ENCODE data around the gene STOX1.
"Not testable (repeated sequence)": the region's sequence is repeated elsewhere in the genome, so short reads cannot be mapped to it uniquely, and the experiment has no call there.

The STOX1 gene

GRCh38 chr10:68879628-68880027 lies 52.3 kb downstream of the STOX1 start:
- DNase-seq (ENCODE audit: low spot score): no peak

DNA sequence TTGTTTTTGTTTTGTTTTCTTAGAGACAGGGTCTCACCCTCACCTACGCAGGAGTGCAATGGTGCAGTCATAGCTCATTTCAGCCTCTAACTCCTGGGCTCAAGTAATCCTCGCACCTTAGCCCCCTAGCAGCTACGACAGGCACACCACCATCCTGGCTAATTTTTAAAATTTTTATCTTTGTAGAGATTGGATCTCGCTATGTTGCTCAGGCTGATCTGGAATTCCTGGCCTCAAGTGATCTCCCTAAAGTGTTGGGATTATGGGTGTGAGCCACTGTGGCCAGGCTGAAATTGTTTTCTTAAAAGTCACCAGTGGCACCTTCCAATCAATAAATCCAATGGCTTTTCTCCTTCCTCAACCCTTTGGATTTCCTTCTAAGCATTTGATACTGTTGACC lies 52.9 kb downstream of the STOX1 start:
- no peak for DNase-seq (ENCODE audit: low spot score)

DNA sequence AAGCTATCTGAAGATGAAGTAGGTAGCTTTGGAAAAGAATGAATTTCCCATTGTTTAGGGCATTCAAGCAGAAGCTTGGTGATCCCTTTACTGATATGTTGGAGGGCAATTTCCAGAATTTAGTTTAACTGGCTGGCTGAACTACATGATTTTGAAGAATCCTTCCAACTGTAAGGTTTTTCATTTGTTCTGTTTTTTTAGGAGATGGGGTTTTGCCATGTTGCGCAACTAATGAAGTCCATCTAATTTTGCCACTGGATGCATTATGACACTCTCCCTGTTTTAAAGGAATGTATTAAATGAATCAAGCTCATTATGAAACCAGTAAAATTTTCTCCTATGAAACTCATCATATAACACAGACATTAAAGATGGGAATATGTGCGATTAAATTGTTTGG lies 67.7 kb downstream of the STOX1 start:
- no peak for DNase-seq (ENCODE audit: low spot score)

- DNase-seq (ENCODE audit: low spot score): peak; percentile 73
These were observed 70.0 kb downstream of the STOX1 start for GRCh38 chr10:68897336-68897741.

GRCh38 chr10:68899186-68899745 lies 71.9 kb downstream of the STOX1 start:
- DNase-seq (ENCODE audit: low spot score): no peak

GRCh38 chr10:68900427-68901104 lies 73.2 kb downstream of the STOX1 start:
- DNase-seq (ENCODE audit: low spot score): no peak

GRCh38 chr10:68901105-68901927 lies 74.0 kb downstream of the STOX1 start, which contains the start of gene DDX50:
Gene DDX50 (plus strand): TSS chr10:68901315. CDS start chr10:68901385, 70 bp downstream.
- peak; percentile 99 for DNase-seq (ENCODE audit: low spot score)

- DNase-seq (ENCODE audit: low spot score): no peak
These were observed 75.1 kb downstream of the STOX1 start for GRCh38 chr10:68902382-68902781.

- no peak for DNase-seq (ENCODE audit: low spot score)
These were observed 97.3 kb downstream of the STOX1 start for GRCh38 chr10:68924593-68924992.

- no peak for DNase-seq (ENCODE audit: low spot score)
These were observed 98.2 kb downstream of the STOX1 start for GRCh38 chr10:68925489-68925888.

DNA sequence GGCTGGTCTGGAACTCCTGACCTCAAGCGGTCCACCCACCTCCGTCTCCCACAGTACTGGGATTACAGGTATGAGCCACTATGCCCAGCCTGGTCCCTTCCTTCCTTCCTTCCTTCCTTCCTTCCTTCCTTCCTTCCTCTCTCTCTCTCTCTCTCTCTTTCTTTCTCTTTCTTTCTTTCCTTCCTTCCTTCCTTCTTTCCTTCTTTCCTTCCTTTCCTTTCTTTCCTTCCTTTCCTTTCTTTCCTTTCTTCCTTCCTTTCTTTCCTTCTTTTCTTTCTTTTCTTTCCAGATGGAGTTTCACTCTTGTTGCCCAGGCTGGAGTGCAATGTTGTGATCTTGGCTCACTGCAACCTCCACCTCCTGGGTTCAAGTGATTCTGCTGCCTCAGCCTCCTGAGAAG lies 101.8 kb downstream of the STOX1 start:
- not testable (repeated sequence) for DNase-seq (ENCODE audit: low spot score)

GRCh38 chr10:68929888-68930287 lies 102.6 kb downstream of the STOX1 start:
- not testable (repeated sequence) for DNase-seq (ENCODE audit: low spot score)

DNA sequence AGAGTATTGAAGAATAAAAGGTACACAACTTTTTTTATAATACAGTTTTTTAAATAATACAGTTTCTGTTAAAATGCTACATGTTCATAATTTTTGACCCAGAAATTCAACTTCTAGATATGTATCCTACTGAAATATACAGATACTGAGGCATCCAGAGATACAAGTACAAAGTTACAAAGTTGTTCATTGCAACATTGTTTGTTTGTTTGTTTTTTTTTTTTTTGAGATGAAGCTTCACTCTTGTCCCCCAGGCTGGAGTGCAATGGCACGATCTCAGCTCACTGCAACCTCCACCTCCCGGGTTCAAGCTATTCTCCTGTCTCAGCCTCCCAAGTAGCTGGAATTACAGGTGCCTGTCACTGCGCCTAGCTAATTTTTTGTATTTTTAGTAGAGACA lies 105.5 kb downstream of the STOX1 start:
- not testable (repeated sequence) for DNase-seq (ENCODE audit: low spot score)

GRCh38 chr10:68934994-68935393 lies 107.7 kb downstream of the STOX1 start:
- no peak for DNase-seq (ENCODE audit: low spot score)

DNA sequence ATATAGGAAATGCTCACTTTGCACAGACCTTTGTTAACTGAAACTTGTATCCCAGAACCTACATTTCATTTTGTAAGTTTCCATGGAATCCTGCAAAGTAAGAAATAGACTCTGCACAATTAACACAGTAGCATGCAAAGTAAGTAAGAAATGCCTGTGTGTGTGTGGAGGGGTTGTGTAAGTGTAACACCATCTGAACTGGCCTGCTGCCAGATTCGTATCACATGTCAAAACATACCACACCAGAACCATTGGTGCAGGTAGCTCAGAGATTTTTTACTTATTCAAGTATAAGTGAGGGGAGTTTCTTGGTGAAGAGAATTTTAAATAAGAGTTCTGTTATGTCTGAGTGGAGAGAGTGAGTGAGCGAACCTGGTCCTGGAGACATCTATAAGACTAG lies 110.8 kb downstream of the STOX1 start:
- no peak for DNase-seq (ENCODE audit: low spot score)

DNA sequence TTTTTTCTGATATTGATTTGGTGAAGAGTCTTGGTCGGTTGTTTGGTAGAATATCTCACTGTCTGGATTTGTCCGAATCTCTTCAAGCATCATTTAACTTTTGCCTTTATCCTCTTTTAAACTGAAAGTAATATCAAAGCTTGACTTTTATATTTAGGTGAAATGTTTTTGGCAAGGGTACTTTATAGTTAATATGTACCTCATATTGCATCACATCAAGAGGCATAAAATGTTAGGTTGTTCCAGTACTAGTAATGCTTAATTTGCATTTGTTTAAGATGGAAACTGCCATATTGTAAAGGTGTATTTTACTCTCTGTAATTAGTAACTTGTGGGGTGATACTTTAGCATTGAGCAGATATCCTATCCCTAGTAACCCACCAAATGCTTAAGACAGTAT lies 111.6 kb downstream of the STOX1 start:
- no peak for DNase-seq (ENCODE audit: low spot score)

DNA sequence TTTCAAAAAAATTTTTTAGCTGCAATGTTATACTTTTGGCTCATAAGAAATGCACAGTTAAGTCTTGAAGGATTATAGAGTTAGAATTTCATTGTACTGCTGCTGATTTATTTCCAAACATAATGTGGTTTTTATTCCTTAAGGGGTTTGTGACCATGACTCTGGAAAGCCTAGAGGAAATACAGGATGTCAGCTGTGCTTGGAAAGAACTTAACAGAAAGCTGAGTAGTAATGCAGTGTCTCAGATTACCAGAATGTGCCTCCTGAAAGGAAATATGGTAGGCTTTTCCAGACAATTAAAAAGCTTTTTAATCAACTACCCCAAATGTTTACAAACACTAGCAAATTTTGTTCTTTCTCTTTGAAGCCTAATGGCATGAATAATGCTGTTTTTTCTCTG lies 113.6 kb downstream of the STOX1 start:
- not testable (repeated sequence) for DNase-seq (ENCODE audit: low spot score)
